Neuron (in vitro differentiated cells): Measurements from ENCODE around the gene FNBP1.
"Not testable (repeated sequence)": the region's sequence is repeated elsewhere in the genome, so short reads cannot be mapped to it uniquely, and the experiment has no call there.

Source experiments
- H2AFZ ChIP-seq: one replicate; pipeline ENCODE4 v1.6.1; 2013; ENCODE audit warnings: low read depth, mild to moderate bottlenecking, inconsistent platforms, low read length, moderate library complexity
- H3K27me3 ChIP-seq: one replicate; pipeline ENCODE4 v1.6.1; 2013; ENCODE audit warnings: low read length; ENCODE audit not compliant: insufficient read depth
- H3K36me3 ChIP-seq: one replicate; pipeline ENCODE4 v1.6.1; 2013; ENCODE audit warnings: low read length; ENCODE audit not compliant: insufficient read depth
- H3K4me1 ChIP-seq: one replicate; pipeline ENCODE4 v1.6.1; 2013; ENCODE audit warnings: low read length; ENCODE audit not compliant: insufficient read depth
- H3K4me3 ChIP-seq: 2 replicates; pipeline ENCODE4 v1.5.1; 2013; ENCODE audit warnings: mild to moderate bottlenecking, low read length, moderate library complexity
- H3K9me3 ChIP-seq: one replicate; pipeline ENCODE4 v1.6.1; 2013; ENCODE audit warnings: low read length

Gene FNBP1

GRCh38 chr9:129939431-129939830, 103.6 kb downstream of the FNBP1 start:
- Histone ChIP-seq H2AFZ (no peak overlapping the region), H3K27me3 (no peaks in the 10 kb centered on the region), H3K36me3 (no peaks in the 10 kb centered on the region), H3K9me3 (peaks cover 7% of the 10 kb centered on the region), H3K4me1 (peaks cover 8% of the 10 kb centered on the region), H3K4me3 (no peak overlapping the region)

GRCh38 chr9:129938291-129938979, 104.6 kb downstream of the FNBP1 start:
- no peak overlapping the region for H3K4me3 ChIP-seq
- H3K27me3 ChIP-seq: no peaks in the 10 kb centered on the region
- no peaks in the 10 kb centered on the region for H3K36me3 ChIP-seq

GRCh38 chr9:129937879-129938278, 105.1 kb downstream of the FNBP1 start:
- H3K4me1 ChIP-seq: peaks cover 16% of the 10 kb centered on the region
- H2AFZ ChIP-seq, H3K4me3 ChIP-seq, H3K9me3 ChIP-seq, H3K36me3 ChIP-seq, H3K27me3 ChIP-seq: not testable (repeated sequence)

More at GRCh38 chr9:129938291-129938979, 104.6 kb downstream of the FNBP1 start:
- Histone ChIP-seq H2AFZ (no peak overlapping the region), H3K4me1 (peaks cover 11% of the 10 kb centered on the region), H3K9me3 (peaks cover 7% of the 10 kb centered on the region)

GRCh38 chr9:129936222-129936621, 106.8 kb downstream of the FNBP1 start:
- Histone ChIP-seq H2AFZ (no peak overlapping the region), H3K27me3 (no peaks in the 10 kb centered on the region), H3K36me3 (no peaks in the 10 kb centered on the region), H3K4me1 (peaks cover 25% of the 10 kb centered on the region), H3K4me3 (no peak overlapping the region), H3K9me3 (no peaks in the 10 kb centered on the region)

- H3K4me3 ChIP-seq: no peak overlapping the region
- no peaks in the 10 kb centered on the region for H3K27me3 ChIP-seq
- H3K4me1 ChIP-seq: peaks cover 25% of the 10 kb centered on the region
- H3K9me3 ChIP-seq: no peaks in the 10 kb centered on the region
- no peak overlapping the region for H2AFZ ChIP-seq
- H3K36me3 ChIP-seq: no peaks in the 10 kb centered on the region
Measured at GRCh38 chr9:129934780-129935179, 108.2 kb downstream of the FNBP1 start.

GRCh38 chr9:129934041-129934591, 108.9 kb downstream of the FNBP1 start:
- Histone ChIP-seq H3K4me3 (no peak overlapping the region), H3K9me3 (no peaks in the 10 kb centered on the region), H3K27me3 (no peaks in the 10 kb centered on the region), H3K36me3 (peaks cover 3% of the 10 kb centered on the region), H3K4me1 (peaks cover 25% of the 10 kb centered on the region), H2AFZ (no peak overlapping the region)

- Histone ChIP-seq H3K36me3 (peaks cover 3% of the 10 kb centered on the region), H3K4me1 (peaks cover 21% of the 10 kb centered on the region), H3K9me3 (no peaks in the 10 kb centered on the region), H3K27me3 (no peaks in the 10 kb centered on the region), H2AFZ (no peak overlapping the region), H3K4me3 (no peak overlapping the region)
Measured at GRCh38 chr9:129933185-129934040, 109.6 kb downstream of the FNBP1 start.

GRCh38 chr9:129932303-129933151, 110.5 kb downstream of the FNBP1 start:
- Histone ChIP-seq H3K36me3 (peaks cover 5% of the 10 kb centered on the region), H3K4me1 (peaks cover 17% of the 10 kb centered on the region), H2AFZ (no peak overlapping the region), H3K4me3 (no peak overlapping the region), H3K9me3 (no peaks in the 10 kb centered on the region), H3K27me3 (no peaks in the 10 kb centered on the region)

- H3K27me3 ChIP-seq: no peaks in the 10 kb centered on the region
- H3K4me3 ChIP-seq: no peak overlapping the region
- peaks cover 14% of the 10 kb centered on the region for H3K36me3 ChIP-seq
- peaks cover 17% of the 10 kb centered on the region for H3K4me1 ChIP-seq
- no peaks in the 10 kb centered on the region for H3K9me3 ChIP-seq
- no peak overlapping the region for H2AFZ ChIP-seq
Measured at GRCh38 chr9:129930743-129931142, 112.2 kb downstream of the FNBP1 start.

- H3K4me1 ChIP-seq: peaks cover 17% of the 10 kb centered on the region
- no peaks in the 10 kb centered on the region for H3K9me3 ChIP-seq
- H3K27me3 ChIP-seq: no peaks in the 10 kb centered on the region
- H3K36me3 ChIP-seq: peaks cover 18% of the 10 kb centered on the region
- no peak overlapping the region for H2AFZ ChIP-seq
- no peak overlapping the region for H3K4me3 ChIP-seq
Measured at GRCh38 chr9:129929496-129930125, 113.4 kb downstream of the FNBP1 start.

- Histone ChIP-seq H2AFZ (no peak overlapping the region), H3K36me3 (peaks cover 32% of the 10 kb centered on the region), H3K9me3 (no peaks in the 10 kb centered on the region), H3K27me3 (no peaks in the 10 kb centered on the region), H3K4me3 (no peak overlapping the region), H3K4me1 (no peaks in the 10 kb centered on the region)
Measured at GRCh38 chr9:129923589-129923988, 119.4 kb downstream of the FNBP1 start.

- no peaks in the 10 kb centered on the region for H3K9me3 ChIP-seq
- peaks cover 24% of the 10 kb centered on the region for H3K36me3 ChIP-seq
- no peak overlapping the region for H2AFZ ChIP-seq
- no peaks in the 10 kb centered on the region for H3K4me1 ChIP-seq
- H3K4me3 ChIP-seq: no peak overlapping the region
- no peaks in the 10 kb centered on the region for H3K27me3 ChIP-seq
Measured at GRCh38 chr9:129921905-129922304, 121.1 kb downstream of the FNBP1 start.
